ENCODE data around the gene MAGI2.

DNA sequence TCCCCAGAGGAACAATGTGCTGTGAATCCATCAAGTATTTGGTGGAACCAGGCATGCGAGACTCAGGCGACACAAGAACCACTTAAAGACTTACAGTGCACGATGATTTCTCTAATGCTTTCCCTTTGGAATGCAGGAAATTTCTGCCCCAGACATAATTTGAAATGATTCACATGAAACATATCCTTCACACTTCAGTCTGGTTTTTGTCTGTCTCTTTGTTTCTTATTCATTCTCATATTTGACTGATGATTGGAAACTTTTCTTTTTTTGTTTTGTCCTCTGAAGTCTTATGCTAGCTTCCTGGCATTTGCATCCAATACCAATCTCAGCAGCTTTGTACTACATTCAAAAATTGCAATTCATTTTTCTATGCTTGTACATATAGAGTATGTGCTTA is 1152.1 kb downstream of the MAGI2 start:
- TF ChIP-seq CTCF (IDR thresholded peaks at IDR 0.05) (no peak), POLR2A (IDR thresholded peaks at IDR 0.05) (no peak)

Measured in ovary (tissue), 3 donors.